Measurements from ENCODE around the gene DLG2. TPM values are rescaled to one million over a fixed set of nuclear protein-coding genes. Genes with fewer than 3 reads are reported as not detected.

Gene DLG2
- total RNA-seq, 2 experiments from 2014 or later, result 6.9 to 8.2 TPM

- H3K4me1 ChIP-seq (ENCODE audit: insufficient read depth, low read length, poor library complexity, severe bottlenecking), result peaks cover 28% of the 10 kb centered on the region
- H3K4me3 ChIP-seq (ENCODE audit: low read depth, low read length, poor library complexity, severe bottlenecking), result no peak overlapping the region
- H4K20me1 ChIP-seq (ENCODE audit: insufficient read depth, low read length), result no peaks in the 10 kb centered on the region
- intact Hi-C loops (cut with micrococcal nuclease; ENCODE audit: unreplicated experiment), result no loop called here
- H2AFZ ChIP-seq (ENCODE audit: low read length), result no peak overlapping the region
- H3K36me3 ChIP-seq (ENCODE audit: insufficient read depth, low read length), result no peaks in the 10 kb centered on the region
- H3K9me2 ChIP-seq (ENCODE audit: insufficient read depth, low read length), result no peaks in the 10 kb centered on the region
- H3K27ac ChIP-seq (ENCODE audit: low read depth, low read length, poor library complexity, severe bottlenecking), result no peak overlapping the region
- no peaks in the 10 kb centered on the region for H3K9me3 ChIP-seq (ENCODE audit: low read length)
- CTCF ChIA-PET (ENCODE audit: unreplicated experiment), result no interaction called here
- POLR2A ChIA-PET, result interaction anchor here (0.5 to 1.2 kb wide), 3 partner anchors 9 to 14 kb away, joined by 3 to 5 read pairs (median 4); no protein-coding TSS in a partner anchor
- peak overlapping the region; percentile 90 for H3K4me2 ChIP-seq (ENCODE audit: low read length)
- no peaks in the 10 kb centered on the region for H3K79me2 ChIP-seq (ENCODE audit: insufficient read depth, low read depth, low read length)
- no peak for DNase-seq (ENCODE audit: low spot score)
- no peak for TF ChIP-seq CTCF (conservative IDR thresholded peaks at IDR 0.05; ENCODE audit: low read length)
- no peak for TF ChIP-seq EZH2phosphoT487 (IDR thresholded peaks at IDR 0.05; ENCODE audit: borderline replicate concordance, low read depth, low read length)
- BruUV-seq (replicated peaks), result no TSS peak
Measured at GRCh38 chr11:83678831-83679584, 1948.1 kb downstream of the DLG2 start.

GRCh38 chr11:83677730-83678129, 1949.4 kb downstream of the DLG2 start:
- no peaks in the 10 kb centered on the region for H3K9me2 ChIP-seq (ENCODE audit: insufficient read depth, low read length)
- no peak overlapping the region for H3K4me3 ChIP-seq (ENCODE audit: low read depth, low read length, poor library complexity, severe bottlenecking)
- peak overlapping the region; percentile 90 for H3K4me2 ChIP-seq (ENCODE audit: low read length)
- no peak for DNase-seq (ENCODE audit: low spot score)
- H4K20me1 ChIP-seq (ENCODE audit: insufficient read depth, low read length), result no peaks in the 10 kb centered on the region
- no peaks in the 10 kb centered on the region for H3K9me3 ChIP-seq (ENCODE audit: low read length)
- no peaks in the 10 kb centered on the region for H3K79me2 ChIP-seq (ENCODE audit: insufficient read depth, low read depth, low read length)
- CTCF ChIA-PET (ENCODE audit: unreplicated experiment), result no interaction called here
- H3K4me1 ChIP-seq (ENCODE audit: insufficient read depth, low read length, poor library complexity, severe bottlenecking), result peaks cover 23% of the 10 kb centered on the region
- H3K36me3 ChIP-seq (ENCODE audit: insufficient read depth, low read length), result no peaks in the 10 kb centered on the region
- no peak for TF ChIP-seq CTCF (conservative IDR thresholded peaks at IDR 0.05; ENCODE audit: low read length)
- no peak for TF ChIP-seq EZH2phosphoT487 (IDR thresholded peaks at IDR 0.05; ENCODE audit: borderline replicate concordance, low read depth, low read length)
- no peak overlapping the region for H2AFZ ChIP-seq (ENCODE audit: low read length)
- intact Hi-C loops (cut with micrococcal nuclease; ENCODE audit: unreplicated experiment), result no loop called here
- BruUV-seq (replicated peaks), result no TSS peak
- POLR2A ChIA-PET, result interaction anchor here (0.5 to 1.3 kb wide), 5 partner anchors 8 to 399 kb away, joined by 3 to 5 read pairs (median 3); no protein-coding TSS in a partner anchor
- H3K27ac ChIP-seq (ENCODE audit: low read depth, low read length, poor library complexity, severe bottlenecking), result no peak overlapping the region

- Histone ChIP-seq H3K9me2 (ENCODE audit: insufficient read depth, low read length) (no peaks in the 10 kb centered on the region), H3K4me2 (ENCODE audit: low read length) (no peak overlapping the region), H3K9me3 (ENCODE audit: low read length) (no peaks in the 10 kb centered on the region), H2AFZ (ENCODE audit: low read length) (no peak overlapping the region), H3K4me3 (ENCODE audit: low read depth, low read length, poor library complexity, severe bottlenecking) (no peak overlapping the region), H3K79me2 (ENCODE audit: insufficient read depth, low read depth, low read length) (no peaks in the 10 kb centered on the region), H3K4me1 (ENCODE audit: insufficient read depth, low read length, poor library complexity, severe bottlenecking) (peaks cover 7% of the 10 kb centered on the region), H3K36me3 (ENCODE audit: insufficient read depth, low read length) (no peaks in the 10 kb centered on the region), H3K27ac (ENCODE audit: low read depth, low read length, poor library complexity, severe bottlenecking) (no peak overlapping the region), H4K20me1 (ENCODE audit: insufficient read depth, low read length) (no peaks in the 10 kb centered on the region)
- intact Hi-C loops (cut with micrococcal nuclease; ENCODE audit: unreplicated experiment), result no loop called here
- no peak for DNase-seq (ENCODE audit: low spot score)
- TF ChIP-seq EZH2phosphoT487 (IDR thresholded peaks at IDR 0.05; ENCODE audit: borderline replicate concordance, low read depth, low read length), result no peak
- TF ChIP-seq CTCF (conservative IDR thresholded peaks at IDR 0.05; ENCODE audit: low read length), result no peak
- CTCF ChIA-PET (ENCODE audit: unreplicated experiment), result no interaction called here
- BruUV-seq (replicated peaks), result no TSS peak
- POLR2A ChIA-PET, result interaction anchor here (0.6 kb wide), 3 partner anchors 177 to 721 kb away, joined by 3 read pairs; no protein-coding TSS in a partner anchor
Measured at GRCh38 chr11:83676056-83676601, 1951.0 kb downstream of the DLG2 start.
